ENCODE data around the gene SPZ1.

- no peak for TF ChIP-seq CTCF (IDR thresholded peaks at IDR 0.05)
- no peak for TF ChIP-seq POLR2A (IDR thresholded peaks at IDR 0.05)
Measured at GRCh38 chr5:80302636-80303035, 17.2 kb upstream of the SPZ1 start.
